Fibroblast of skin of abdomen (primary cell): ENCODE measurements around the gene EIF1.
A peak's percentile ranks its signal among the peaks of the same experiment; 100 is the strongest.
"Not testable (repeated sequence)": the region's sequence is repeated elsewhere in the genome, so short reads cannot be mapped to it uniquely, and the experiment has no call there.

Source experiments
- DNase-seq: peaks from one replicate; pipeline ENCODE4 v3.0.0-alpha.2; 2013

The EIF1 gene

GRCh38 chr17:41678907-41679739 is 9.6 kb upstream of the EIF1 start:
- peak; percentile 38 for DNase-seq

- no peak for DNase-seq
Observed at GRCh38 chr17:41679740-41680425, 8.8 kb upstream of the EIF1 start.

- DNase-seq: no peak
Observed at GRCh38 chr17:41680426-41681040, 8.2 kb upstream of the EIF1 start.

- no peak for DNase-seq
Observed at GRCh38 chr17:41681776-41682175, 6.9 kb upstream of the EIF1 start.

GRCh38 chr17:41682631-41683030 is 6.1 kb upstream of the EIF1 start:
- DNase-seq: no peak

- no peak for DNase-seq
Observed at GRCh38 chr17:41683441-41684007, 5.2 kb upstream of the EIF1 start.

- DNase-seq: no peak
Observed at GRCh38 chr17:41684035-41684434, 4.7 kb upstream of the EIF1 start.

- DNase-seq: not testable (repeated sequence)
Observed at GRCh38 chr17:41685753-41686152, 2.9 kb upstream of the EIF1 start.

- no peak for DNase-seq
Observed at GRCh38 chr17:41686281-41686680, 2.4 kb upstream of the EIF1 start.

GRCh38 chr17:41687828-41688640 is 651 bp upstream of the EIF1 start:
- no peak for DNase-seq

- peak; percentile 73 for DNase-seq
Observed at GRCh38 chr17:41689497-41690299, 1.0 kb downstream of the EIF1 start.

- no peak for DNase-seq
Observed at GRCh38 chr17:41690497-41690896, 1.8 kb downstream of the EIF1 start.

GRCh38 chr17:41691031-41691777 is 2.5 kb downstream of the EIF1 start:
- DNase-seq: no peak

- peak; percentile 16 for DNase-seq
Observed at GRCh38 chr17:41692722-41693521, 4.2 kb downstream of the EIF1 start.

- no peak for DNase-seq
Observed at GRCh38 chr17:41695134-41695661, 6.5 kb downstream of the EIF1 start.

- DNase-seq: peak; percentile 76
Observed at GRCh38 chr17:41695954-41696757, 7.5 kb downstream of the EIF1 start.

GRCh38 chr17:41697122-41697962 is 8.7 kb downstream of the EIF1 start:
- no peak for DNase-seq

GRCh38 chr17:41700843-41701242 is 12.2 kb downstream of the EIF1 start:
- not testable (repeated sequence) for DNase-seq
